Measurements from ENCODE around the gene SHH. TPM values are rescaled to one million over a fixed set of nuclear protein-coding genes. Genes with fewer than 3 reads are reported as not detected.

SHH gene
- total RNA-seq, 2 donors from 2014 or later = 0.32 to 1.2 TPM

- H3K4me1 ChIP-seq (replicated peaks) = no peaks in the 10 kb centered on the region
- WGBS = 19% methylated on average over 19 of the region's 19 CpGs
- H3K9me3 ChIP-seq = no peaks in the 10 kb centered on the region
- H3K4me3 ChIP-seq = no peak overlapping the region
- TF ChIP-seq POLR2A (IDR thresholded peaks at IDR 0.05) = no peak
- TF ChIP-seq CTCF (IDR thresholded peaks at IDR 0.05) = no peak
- TF ChIP-seq POLR2AphosphoS5 (IDR thresholded peaks at IDR 0.05) = peak; percentile 69
- no peaks in the 10 kb centered on the region for H3K36me3 ChIP-seq
- intact Hi-C loops (cut with DNase I) = loop anchor here (5.0 kb wide), 1 partner anchor 1018 kb away; no protein-coding TSS in a partner anchor
- no peak overlapping the region for H3K27ac ChIP-seq
- DNase-seq (ENCODE audit: low spot score) = peak; percentile 61
- no peaks in the 10 kb centered on the region for H3K27me3 ChIP-seq (replicated peaks; ENCODE audit: insufficient read depth)
These were observed 12.7 kb downstream of the SHH start for GRCh38 chr7:155799514-155799913.

- Histone ChIP-seq H3K27ac (no peak overlapping the region), H3K27me3 (replicated peaks; ENCODE audit: insufficient read depth) (no peaks in the 10 kb centered on the region), H3K36me3 (no peaks in the 10 kb centered on the region), H3K4me1 (replicated peaks) (no peaks in the 10 kb centered on the region), H3K9me3 (no peaks in the 10 kb centered on the region), H3K4me3 (no peak overlapping the region)
- no peak for TF ChIP-seq POLR2A (IDR thresholded peaks at IDR 0.05)
- no peak for TF ChIP-seq CTCF (IDR thresholded peaks at IDR 0.05)
- no peak for TF ChIP-seq POLR2AphosphoS5 (IDR thresholded peaks at IDR 0.05)
- 66% methylated on average over 13 of the region's 13 CpGs for WGBS
- intact Hi-C loops (cut with DNase I) = loop anchor here (5.0 kb wide), 1 partner anchor 1018 kb away; no protein-coding TSS in a partner anchor
- no peak for DNase-seq (ENCODE audit: low spot score)
These were observed 13.4 kb downstream of the SHH start for GRCh38 chr7:155798673-155799439.

- DNase-seq (ENCODE audit: low spot score) = no peak
- Histone ChIP-seq H3K4me1 (replicated peaks) (no peaks in the 10 kb centered on the region), H3K4me3 (no peak overlapping the region), H3K9me3 (no peaks in the 10 kb centered on the region), H3K36me3 (no peaks in the 10 kb centered on the region), H3K27me3 (replicated peaks; ENCODE audit: insufficient read depth) (no peaks in the 10 kb centered on the region), H3K27ac (no peak overlapping the region)
- intact Hi-C loops (cut with DNase I) = loop anchor here (5.0 kb wide), 1 partner anchor 1020 kb away; no protein-coding TSS in a partner anchor
- 74% methylated on average over 32 of the region's 38 CpGs for WGBS
- no peak for TF ChIP-seq POLR2A (IDR thresholded peaks at IDR 0.05)
- TF ChIP-seq POLR2AphosphoS5 (IDR thresholded peaks at IDR 0.05) = no peak
- TF ChIP-seq CTCF (IDR thresholded peaks at IDR 0.05) = no peak
These were observed 14.7 kb downstream of the SHH start for GRCh38 chr7:155797262-155798250.

- Histone ChIP-seq H3K36me3 (no peaks in the 10 kb centered on the region), H3K9me3 (no peaks in the 10 kb centered on the region), H3K4me1 (replicated peaks) (no peaks in the 10 kb centered on the region), H3K27me3 (replicated peaks; ENCODE audit: insufficient read depth) (no peaks in the 10 kb centered on the region), H3K27ac (no peak overlapping the region), H3K4me3 (no peak overlapping the region)
- intact Hi-C loops (cut with DNase I) = loop anchor here (5.0 kb wide), 1 partner anchor 1021 kb away; no protein-coding TSS in a partner anchor
- TF ChIP-seq POLR2A (IDR thresholded peaks at IDR 0.05) = no peak
- TF ChIP-seq CTCF (IDR thresholded peaks at IDR 0.05) = peak; percentile 62 to 86 (median 82)
- DNase-seq (ENCODE audit: low spot score) = peak; percentile 60
- WGBS = 45% methylated on average over 41 of the region's 60 CpGs
These were observed 15.6 kb downstream of the SHH start for GRCh38 chr7:155796381-155797261.

All from prostate gland (tissue), 2 donors.